ENCODE results near the gene DAND5. TPM values are rescaled to one million over a fixed set of nuclear protein-coding genes. Genes with fewer than 3 reads are reported as not detected.

The DAND5 gene
- total and polyA plus RNA-seq, 10 of the 15 experiments (the other 5 are each of a cell fraction or from before 2014, with no cell fraction given) = 0.06 to 0.15 (median 0.12) TPM; not detected in 5

- TF ChIP-seq SMC3 (IDR thresholded peaks at IDR 0.05; ENCODE audit: borderline replicate concordance, low read length) (0 out of 2 replicates have a peak, but pooled peaks have one; percentile 13), RAD51 (IDR thresholded peaks at IDR 0.05) (0 out of 2 replicates have a peak, but pooled peaks have one; percentile 37), FOXM1 (IDR thresholded peaks at IDR 0.05; ENCODE audit: low read depth, low read length) (no peak), USF2 (IDR thresholded peaks at IDR 0.05; ENCODE audit: borderline replicate concordance, low read depth, low read length) (peak; percentile 4; the same call in 1 of the 2 replicates), BHLHE40 (IDR thresholded peaks at IDR 0.05; ENCODE audit: borderline replicate concordance in 1 of 2, low read depth in 2 of 2, low read length in 1 of 2) (peak; percentile 58 to 63; a peak in 3 of 4 replicates), NR2C1 (IDR thresholded peaks at IDR 0.05) (peak; percentile 93), IRF4 (IDR thresholded peaks at IDR 0.05; ENCODE audit: low read depth, low read length) (no peak), ESRRA (IDR thresholded peaks at IDR 0.05; ENCODE audit: low read length) (peak; percentile 80; the same call in 1 of the 2 replicates), CUX1 (IDR thresholded peaks at IDR 0.05; ENCODE audit: insufficient replicate concordance, low read depth, low read length) (peak; percentile 84), MXI1 (IDR thresholded peaks at IDR 0.05; ENCODE audit: low read depth, low read length) (peak; percentile 93), TBL1XR1 (IDR thresholded peaks at IDR 0.05; ENCODE audit: low read depth, low read length) (peak; percentile 84), RCOR1 (conservative IDR thresholded peaks at IDR 0.05; ENCODE audit: low read depth, low read length) (0 out of 2 replicates have a peak, but pooled peaks have one; percentile 78), JUND (IDR thresholded peaks at IDR 0.05; ENCODE audit: low read depth, low read length) (no peak), BCL3 (IDR thresholded peaks at IDR 0.05; ENCODE audit: borderline replicate concordance, insufficient read depth, low read depth, low read length, poor library complexity, severe bottlenecking) (no peak), NBN (IDR thresholded peaks at IDR 0.05) (0 out of 2 replicates have a peak, but pooled peaks have one; percentile 52), MLLT1 (IDR thresholded peaks at IDR 0.05) (peak; percentile 74), ZNF24 (IDR thresholded peaks at IDR 0.05) (no peak), POLR2AphosphoS5 (IDR thresholded peaks at IDR 0.05; ENCODE audit: low read length) (peak; percentile 94), SREBF2 (IDR thresholded peaks at IDR 0.05; ENCODE audit: low read length) (0 out of 2 replicates have a peak, but pooled peaks have one; percentile 50), ATF7 (IDR thresholded peaks at IDR 0.05; ENCODE audit: low read depth) (0 out of 2 replicates have a peak, but pooled peaks have one; percentile 46), SMARCA5 (IDR thresholded peaks at IDR 0.05) (no peak), CREM (IDR thresholded peaks at IDR 0.05; ENCODE audit: low read depth) (peak; percentile 71)
These were observed 35.9 kb upstream of the DAND5 start, which contains the start of gene FARSA (continued) for GRCh38 chr19:12933287-12934072.

Measured in GM12878 (cell line).